Activated naive CD4-positive, alpha-beta T cell treated with anti-CD3 and anti-CD28 coated beads, Interleukin-2, amount 50 U/mL, for 72 hours (primary cell): Measurements from ENCODE around the gene SAP25. TPM values are rescaled to one million over a fixed set of nuclear protein-coding genes. Genes with fewer than 3 reads are reported as not detected.

ENCODE experiments used
- ATAC-seq, 2 donors: fragments of 150-1000 bp; cut with Tn5 transposase; 2 replicates each; pipeline ENCODE4 v1.10.0; 2021; ENCODE audit warnings: mild to moderate bottlenecking in 2 of 2, moderate library complexity in 2 of 2
- DNase-seq, 2 donors: peaks; one replicate each; pipeline ENCODE4 v3.0.0; 2021 to 2022; ENCODE audit warnings: low spot score in 2 of 2
- H3K27ac Mint-ChIP-seq, 2 donors: one replicate each; pipeline ENCODE4 v1.8.0; 2022; ENCODE audit warnings: mild to moderate bottlenecking in 2 of 2, mixed read lengths in 2 of 2
- H3K36me3 Mint-ChIP-seq, 2 donors: one replicate each; pipeline ENCODE4 v1.8.0; 2022; ENCODE audit warnings: mixed read lengths in 2 of 2
- H3K9me3 Mint-ChIP-seq, 2 donors: one replicate each; pipeline ENCODE4 v1.8.0; 2022; ENCODE audit warnings: mixed read lengths in 2 of 2
- total RNA-seq, 2 donors: library from RNA; stranded (reverse); gene quantifications; one replicate each; pipeline ENCODE4 v1.2.3, GENCODE V29; 2022

SAP25 gene
- 10 to 100 TPM; 10.6 to 26.0 TPM for total RNA-seq

DNA sequence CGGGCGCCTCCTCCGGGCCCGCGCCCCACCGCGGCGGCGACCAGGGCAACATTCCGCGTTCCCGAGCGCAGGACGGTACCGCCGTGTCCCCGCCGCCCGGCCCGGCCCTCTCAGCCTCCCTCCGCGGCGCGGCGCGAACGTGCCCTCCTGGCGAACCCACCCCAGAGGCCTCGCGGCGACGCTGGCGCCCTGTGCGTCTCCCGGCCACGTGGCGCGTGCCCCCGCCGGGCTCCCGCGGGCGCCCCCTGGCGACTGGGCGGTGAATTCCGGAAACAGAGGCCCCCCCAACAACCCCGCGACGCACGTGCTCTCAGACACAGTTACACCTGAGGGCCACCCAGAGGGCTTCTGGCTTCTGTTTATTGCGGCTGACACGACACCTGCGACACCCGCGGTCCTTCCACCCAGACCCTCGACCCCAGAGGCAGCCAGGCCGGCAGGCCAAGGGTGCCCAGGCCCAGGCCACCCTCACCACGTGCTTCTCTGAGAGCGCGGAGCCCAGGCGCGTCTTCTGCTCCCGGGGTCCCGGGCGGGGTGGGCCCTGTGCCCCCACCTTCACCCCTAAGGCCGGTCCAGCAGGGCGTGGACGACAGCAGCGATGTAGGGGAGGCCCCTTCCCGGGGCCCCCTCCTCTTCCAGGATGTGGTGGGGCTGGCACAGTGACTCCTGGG is at the start of gene SAP25:
SAP25 (minus strand) TSS at position 210 of the 671 bp plus-strand sequence; CDS start at position 52, 158 bp downstream.
- Mint-ChIP-seq H3K9me3 (no peaks in the 10 kb centered on the region), H3K27ac (peak within 1 kb of the TSS in 1 of 2 donors; percentile 44), H3K36me3 (no peaks in the 10 kb centered on the region)
- ATAC-seq = no peak
- no peak for DNase-seq

DNA sequence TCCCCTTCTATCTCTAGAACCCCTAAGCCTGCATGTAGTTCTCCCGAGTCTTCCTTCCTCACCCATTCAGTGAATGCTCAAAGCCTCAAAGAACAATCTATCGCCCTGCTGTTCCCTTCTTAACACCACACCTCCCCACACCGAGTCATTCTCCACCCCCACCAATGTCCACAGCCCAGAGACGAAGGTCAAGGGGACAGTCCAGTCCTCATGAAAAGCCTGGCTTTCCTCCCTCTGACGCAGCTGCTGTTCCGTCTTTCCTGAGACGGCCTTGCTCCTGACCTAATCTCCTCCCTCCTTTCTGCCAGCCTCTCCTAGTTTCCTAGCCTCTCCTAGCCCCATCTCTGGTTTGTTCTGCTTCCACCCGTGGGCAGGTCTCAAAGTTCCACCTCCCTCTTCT is 47.9 kb upstream of the SAP25 start:
- Mint-ChIP-seq H3K27ac (peak overlapping the region in 1 of 2 donors; percentile 1), H3K9me3 (no peaks in the 10 kb centered on the region), H3K36me3 (peaks cover 0 to 5% of the 10 kb centered on the region in 2 donors)
- no peak for ATAC-seq
- DNase-seq = no peak

DNA sequence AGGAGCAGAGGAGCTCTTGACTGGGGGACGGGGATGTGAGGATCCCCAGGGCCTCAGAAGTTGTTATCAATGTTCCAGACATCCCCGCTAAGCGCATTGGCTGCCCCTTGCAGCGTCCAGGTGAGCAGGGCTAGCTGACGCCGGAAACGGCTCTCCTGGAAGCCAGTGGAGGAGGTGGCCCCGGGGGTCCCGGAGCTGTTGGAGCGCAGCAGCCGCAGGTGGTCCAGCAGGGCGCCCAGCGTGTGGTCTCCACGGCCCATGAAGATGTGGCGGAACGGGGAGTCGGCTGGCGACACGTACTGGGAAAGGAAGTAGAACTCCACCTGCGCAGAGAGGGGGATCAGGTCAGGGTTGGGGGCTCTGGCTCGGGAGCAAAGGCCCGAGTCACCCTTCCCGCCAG is 47.1 kb upstream of the SAP25 start:
- DNase-seq (no peak), ATAC-seq (no peak)
- peak overlapping the region in 1 of 2 donors; percentile 56 for H3K27ac Mint-ChIP-seq
- H3K9me3 Mint-ChIP-seq = no peaks in the 10 kb centered on the region
- peaks cover 0 to 5% of the 10 kb centered on the region in 2 donors for H3K36me3 Mint-ChIP-seq

DNA sequence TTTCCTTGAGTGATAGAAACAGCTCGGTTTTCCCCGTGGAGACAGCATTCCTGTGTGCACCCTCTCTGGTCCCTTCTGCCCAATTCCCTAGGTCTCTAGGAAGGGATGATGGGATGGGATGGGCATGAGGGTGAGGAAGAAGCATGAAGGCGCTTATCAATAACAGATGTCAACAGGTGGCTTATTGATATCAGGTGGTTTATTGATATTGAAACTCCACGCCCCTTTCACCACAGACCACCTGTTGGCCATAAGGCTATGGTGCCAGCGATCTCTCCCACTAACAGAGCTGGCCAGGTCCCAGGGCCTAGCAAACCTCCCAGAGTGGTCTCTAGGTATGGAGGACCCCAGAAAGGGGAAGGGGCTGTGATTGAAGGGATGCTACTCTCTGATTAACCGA is 46.5 kb upstream of the SAP25 start:
- peaks cover 0 to 5% of the 10 kb centered on the region in 2 donors for H3K36me3 Mint-ChIP-seq
- H3K27ac Mint-ChIP-seq = no peak overlapping the region
- DNase-seq = no peak
- ATAC-seq = no peak
- H3K9me3 Mint-ChIP-seq = no peaks in the 10 kb centered on the region

DNA sequence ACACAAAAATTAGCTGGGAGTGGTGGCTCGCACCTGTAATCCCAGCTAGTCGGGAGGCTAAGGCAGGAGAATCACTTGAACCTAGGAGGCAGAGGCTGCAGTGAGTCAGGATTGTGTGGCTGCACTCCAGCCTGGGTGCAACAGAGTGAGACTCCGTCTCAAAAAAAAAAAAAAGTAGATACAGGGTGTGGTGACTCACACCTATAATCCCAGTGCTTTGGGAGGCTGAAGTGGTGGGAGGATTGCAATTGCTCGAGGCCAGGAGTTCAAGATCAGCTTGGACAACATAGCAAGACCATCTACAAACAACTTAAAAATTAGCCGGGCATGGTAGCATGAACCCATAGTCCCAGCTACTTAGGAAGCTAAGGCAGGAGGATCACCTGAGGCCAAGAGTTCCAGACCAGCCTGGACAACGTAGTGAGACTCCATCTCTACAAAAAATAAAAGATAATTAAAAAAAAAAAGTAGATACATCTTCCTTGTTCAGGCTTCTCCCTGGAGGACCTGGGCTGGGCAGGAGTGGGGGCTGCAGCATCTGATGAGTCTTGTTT is 40.7 kb upstream of the SAP25 start:
- H3K27ac Mint-ChIP-seq = peak overlapping the region in 1 of 2 donors; percentile 10
- H3K9me3 Mint-ChIP-seq = no peaks in the 10 kb centered on the region
- no peak for ATAC-seq
- no peak for DNase-seq
- no peaks in the 10 kb centered on the region for H3K36me3 Mint-ChIP-seq

DNA sequence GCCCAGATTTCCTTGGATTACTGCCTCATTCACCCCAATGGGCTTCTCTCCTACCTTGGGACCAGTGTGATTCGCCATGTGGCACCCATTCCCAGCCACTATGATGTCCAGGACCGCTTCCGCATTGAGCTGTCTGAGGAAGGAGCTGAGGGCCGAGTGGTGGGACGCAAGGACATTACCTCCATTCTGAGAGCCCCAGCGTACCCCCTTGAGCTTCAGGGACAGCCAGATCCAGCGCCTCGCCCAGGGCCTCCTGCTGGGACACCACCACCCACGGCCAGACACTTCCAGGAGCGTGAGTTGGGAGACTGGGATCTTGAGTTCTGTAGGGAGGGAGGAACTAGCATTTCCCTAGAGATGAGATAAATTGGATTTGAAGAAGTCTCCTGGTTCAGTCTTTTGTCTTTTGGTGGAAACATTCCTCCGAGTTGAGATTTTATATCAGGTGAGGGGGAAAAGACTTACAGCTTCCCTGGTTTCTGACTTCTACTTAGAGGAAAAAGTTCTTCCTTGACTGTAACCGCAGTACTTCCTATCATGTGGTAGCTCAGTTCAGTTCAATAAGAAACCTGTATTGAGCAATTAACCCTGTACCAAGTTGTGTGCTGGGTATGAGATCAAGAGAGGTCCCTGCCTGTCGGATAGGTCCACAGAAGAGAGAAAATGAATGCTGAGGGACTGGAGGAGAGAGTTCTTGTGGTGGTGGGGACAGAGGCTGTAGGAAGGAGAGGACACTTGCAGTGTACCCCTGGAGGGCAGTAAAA is 39.9 kb upstream of the SAP25 start:
- DNase-seq (no peak), ATAC-seq (no peak)
- Mint-ChIP-seq H3K27ac (peak overlapping the region in 1 of 2 donors; percentile 10), H3K9me3 (no peaks in the 10 kb centered on the region), H3K36me3 (no peaks in the 10 kb centered on the region)

DNA sequence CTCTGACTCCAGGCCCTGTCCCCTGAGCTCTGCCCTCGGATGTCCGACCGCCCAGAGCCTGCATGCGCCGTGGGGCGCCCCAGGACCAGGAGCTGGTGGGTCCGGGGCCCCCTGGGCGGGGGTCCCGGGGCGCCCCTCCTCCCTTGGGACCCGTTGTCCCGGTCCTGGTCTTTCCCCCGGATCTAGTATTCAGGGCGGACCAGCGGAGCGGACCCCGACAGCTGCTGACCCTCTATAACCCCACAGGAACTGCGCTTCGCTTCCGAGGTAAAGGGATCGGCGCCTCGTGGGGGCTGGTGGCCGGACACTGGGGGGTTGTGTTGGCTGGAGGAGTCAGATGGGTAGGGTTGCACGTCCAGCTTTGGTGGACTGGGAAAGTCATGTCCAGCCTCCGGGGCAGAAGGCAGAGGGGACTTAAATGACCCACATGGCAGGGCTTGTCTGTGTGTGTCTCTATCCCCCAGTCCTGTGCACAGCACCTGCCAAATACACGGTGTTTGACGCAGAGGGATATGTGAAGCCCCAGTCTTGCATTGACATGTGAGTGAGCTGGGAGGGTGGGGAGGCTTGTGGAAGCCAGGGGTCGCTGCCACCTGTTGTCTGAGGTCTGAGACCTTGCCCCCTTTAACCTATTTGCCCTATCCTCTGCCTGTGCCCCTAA is 39.2 kb upstream of the SAP25 start:
- H3K9me3 Mint-ChIP-seq = no peaks in the 10 kb centered on the region
- peak overlapping the region in 1 of 2 donors; percentile 92 for H3K27ac Mint-ChIP-seq
- DNase-seq (no peak), ATAC-seq (peak; percentile 1 to 2)
- H3K36me3 Mint-ChIP-seq = no peaks in the 10 kb centered on the region

DNA sequence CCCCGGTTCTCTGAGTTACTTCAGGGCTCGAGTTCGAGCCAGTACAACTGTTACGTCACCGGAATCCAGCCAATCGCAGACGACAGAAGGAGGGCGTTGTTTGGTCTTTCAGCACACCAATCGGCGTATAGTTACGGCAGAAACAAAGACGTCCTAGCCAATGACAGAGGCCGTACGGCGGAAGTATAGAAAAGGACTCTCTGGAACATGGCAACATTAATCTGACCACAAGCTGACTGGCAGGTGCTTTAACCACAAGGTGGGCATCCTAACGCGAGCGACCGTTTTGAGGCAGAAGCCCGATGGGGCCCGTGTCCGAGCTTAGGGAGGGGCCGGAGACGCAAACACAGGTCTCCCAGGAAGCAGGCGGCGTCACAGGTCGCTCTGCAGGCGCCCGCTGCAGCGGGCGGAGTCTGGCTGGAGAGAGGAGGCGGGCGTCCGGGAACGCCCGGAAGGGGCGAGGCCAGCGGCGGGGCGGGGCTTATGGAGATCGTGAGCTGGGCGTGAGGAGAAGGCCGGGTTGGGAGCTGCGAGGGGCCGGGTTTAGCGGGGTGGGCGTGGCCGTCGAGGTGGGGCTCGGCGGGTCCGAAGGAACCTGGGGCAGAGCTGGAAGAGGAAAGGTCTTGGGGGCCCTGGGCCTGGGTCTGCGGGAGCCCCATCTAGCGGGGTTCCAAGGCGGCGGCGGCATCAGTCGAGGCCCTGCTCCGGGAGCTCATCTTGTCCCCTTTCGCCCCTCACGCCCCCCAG is 38.5 kb upstream of the SAP25 start, which contains the start of gene MOSPD3:
MOSPD3 (plus strand) TSS at position 558 of the 747 bp plus-strand sequence. CDS start 252 bp downstream, outside the sequence.
- DNase-seq (peak; percentile 98 to 99), ATAC-seq (peak; percentile 93 to 94)
- H3K27ac Mint-ChIP-seq = peak within 1 kb of the TSS; percentile 92 to 99
- no peaks in the 10 kb centered on the region for H3K9me3 Mint-ChIP-seq
- no peaks in the 10 kb centered on the region for H3K36me3 Mint-ChIP-seq

DNA sequence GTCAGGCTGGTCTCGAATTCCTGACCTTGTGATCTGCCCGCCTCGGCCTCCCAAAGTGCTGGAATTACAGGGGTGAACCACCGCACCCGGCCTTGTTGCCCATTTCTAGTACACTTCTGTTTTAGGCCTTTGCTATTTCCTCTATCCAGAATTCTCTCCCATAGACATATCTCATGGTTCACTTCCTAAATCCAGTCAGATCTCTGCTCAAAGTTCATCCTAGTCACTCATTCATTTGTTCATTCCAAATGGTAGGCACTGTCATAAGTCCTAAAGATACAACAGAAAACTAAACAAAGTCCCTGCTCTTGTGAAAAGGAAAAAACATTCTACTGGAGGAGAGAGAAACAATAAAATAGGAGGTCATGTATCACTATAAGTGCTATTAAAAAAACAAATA is 36.3 kb upstream of the SAP25 start:
- ATAC-seq = no peak
- no peak for DNase-seq
- H3K27ac Mint-ChIP-seq = peak overlapping the region in 1 of 2 donors; percentile 16

DNA sequence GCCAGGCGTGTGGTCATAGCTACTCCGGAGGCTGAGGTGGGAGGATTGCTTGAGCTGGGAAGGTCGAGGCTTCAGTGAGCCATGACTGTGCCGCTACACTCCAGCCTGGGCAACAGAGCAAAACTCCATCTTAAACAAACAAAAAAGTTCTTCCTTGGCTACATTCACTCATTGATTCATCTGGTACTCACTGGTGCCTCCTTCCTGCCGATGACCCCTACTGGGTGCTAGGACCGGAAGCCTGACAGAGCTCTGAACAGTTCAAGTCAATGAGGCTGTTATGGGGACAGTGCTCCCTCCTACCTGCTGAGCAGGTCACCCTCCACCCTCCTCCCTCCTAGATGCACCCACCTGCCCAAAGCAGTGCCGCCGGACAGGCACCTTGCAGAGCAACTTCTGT is 33.4 kb upstream of the SAP25 start:
- ATAC-seq (no peak), DNase-seq (no peak)
- Mint-ChIP-seq H3K27ac (no peak overlapping the region), H3K36me3 (no peaks in the 10 kb centered on the region), H3K9me3 (no peaks in the 10 kb centered on the region)

More for the DNA sequence above, 36.3 kb upstream of the SAP25 start:
- Mint-ChIP-seq H3K36me3 (no peaks in the 10 kb centered on the region), H3K9me3 (no peaks in the 10 kb centered on the region)

DNA sequence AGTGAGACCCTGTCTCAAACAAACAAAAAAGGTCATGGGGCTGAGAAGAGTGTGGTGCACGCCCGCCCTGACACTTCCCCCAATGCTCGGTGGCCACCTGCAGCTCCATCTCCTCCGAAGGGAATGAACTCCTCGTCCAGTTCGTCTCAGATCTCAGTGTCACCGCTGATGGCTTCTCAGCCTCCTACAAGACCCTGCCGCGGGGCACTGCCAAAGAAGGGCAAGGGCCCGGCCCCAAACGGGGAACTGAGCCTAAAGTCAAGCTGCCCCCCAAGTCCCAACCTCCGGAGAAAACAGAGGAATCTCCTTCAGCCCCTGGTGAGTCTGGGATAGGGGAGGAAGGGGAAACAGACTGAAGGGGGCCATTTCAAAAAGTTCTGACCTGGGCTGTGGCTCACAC is 32.6 kb upstream of the SAP25 start:
- Mint-ChIP-seq H3K27ac (no peak overlapping the region), H3K36me3 (no peaks in the 10 kb centered on the region), H3K9me3 (no peaks in the 10 kb centered on the region)
- ATAC-seq (no peak), DNase-seq (no peak)

DNA sequence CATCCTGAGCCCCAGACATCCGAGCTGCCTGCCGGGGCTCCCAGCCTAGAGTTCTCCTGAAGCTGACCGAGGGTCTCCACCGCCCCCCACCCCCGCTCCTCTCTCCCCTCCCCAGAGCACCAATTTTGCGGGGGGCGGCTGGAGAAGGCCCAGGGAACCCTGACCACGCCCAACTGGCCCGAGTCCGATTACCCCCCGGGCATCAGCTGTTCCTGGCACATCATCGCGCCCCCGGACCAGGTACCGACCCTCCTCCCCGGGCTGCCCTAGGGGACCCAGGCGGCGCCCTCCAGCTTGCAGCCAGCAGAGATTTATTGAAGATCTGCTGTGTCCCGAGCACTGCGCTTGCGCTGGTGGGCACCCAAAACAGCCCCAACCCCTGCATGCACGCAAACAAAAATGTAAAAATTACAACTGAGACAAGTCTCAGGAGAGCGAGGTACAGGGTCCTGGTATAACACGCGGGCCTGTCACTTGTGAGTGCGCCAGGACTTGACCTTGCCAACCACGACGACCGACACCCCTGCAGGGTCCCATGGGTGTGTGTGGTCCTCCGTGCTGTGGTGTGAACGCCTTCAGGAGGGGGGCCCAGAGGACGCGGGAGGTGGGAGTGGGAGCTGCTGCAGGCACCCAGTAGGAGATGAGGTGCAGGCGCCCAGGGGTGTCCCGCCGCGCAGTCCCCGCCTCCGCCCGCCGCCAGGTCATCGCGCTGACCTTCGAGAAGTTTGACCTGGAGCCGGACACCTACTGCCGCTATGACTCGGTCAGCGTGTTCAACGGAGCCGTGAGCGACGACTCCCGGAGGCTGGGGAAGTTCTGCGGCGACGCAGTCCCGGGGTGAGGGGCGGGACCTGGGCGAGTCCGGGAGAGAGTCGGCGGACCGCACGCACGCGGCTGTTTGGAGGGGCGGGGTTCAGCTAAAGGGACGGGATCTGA is 31.5 kb upstream of the SAP25 start:
- DNase-seq (peak in 1 of 2 donors; percentile 53), ATAC-seq (peak; percentile 28 to 44)
- Mint-ChIP-seq H3K9me3 (no peaks in the 10 kb centered on the region), H3K36me3 (no peaks in the 10 kb centered on the region), H3K27ac (peak overlapping the region in 1 of 2 donors; percentile 73)

DNA sequence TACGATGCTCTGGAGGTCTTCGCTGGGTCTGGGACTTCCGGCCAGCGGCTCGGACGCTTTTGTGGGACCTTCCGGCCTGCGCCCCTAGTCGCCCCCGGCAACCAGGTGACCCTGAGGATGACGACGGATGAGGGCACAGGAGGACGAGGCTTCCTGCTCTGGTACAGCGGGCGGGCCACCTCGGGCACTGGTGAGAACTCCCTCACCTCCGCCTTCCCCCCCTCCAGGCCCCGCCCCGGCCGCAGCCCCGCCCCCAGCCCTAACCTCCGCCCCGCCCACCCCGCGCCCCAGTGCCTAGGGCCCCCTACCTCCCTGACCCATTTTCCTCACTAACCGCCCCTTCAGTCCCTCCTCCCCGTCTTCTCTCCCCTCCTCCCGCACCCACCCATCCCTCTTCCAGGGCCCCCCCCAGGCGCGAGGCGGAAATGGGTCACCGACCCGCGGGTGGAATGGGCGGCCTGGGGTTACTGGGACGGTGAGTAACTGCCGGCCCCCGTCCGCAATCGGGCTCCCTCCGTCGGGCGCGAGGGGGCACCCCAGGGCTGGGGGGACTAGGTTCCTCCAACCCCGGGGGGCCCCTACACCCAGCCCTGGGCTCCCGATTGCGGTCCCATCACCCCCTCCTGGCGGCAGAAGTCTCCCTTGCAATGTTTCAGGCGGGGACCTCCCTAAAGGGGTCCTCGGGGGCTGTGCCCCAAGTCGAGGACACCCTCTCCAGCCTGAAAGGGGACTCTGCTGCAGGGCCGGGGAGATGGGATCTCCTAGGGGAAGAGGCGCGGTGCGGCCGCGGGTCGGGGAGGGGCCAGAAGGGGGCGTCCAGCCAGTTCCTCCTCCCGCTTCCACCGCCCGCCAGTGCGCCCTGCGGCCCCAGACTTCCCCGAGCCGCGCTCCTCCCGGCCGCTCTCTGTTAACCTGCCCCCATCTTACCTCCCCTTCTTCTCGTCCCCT is 30.6 kb upstream of the SAP25 start:
- ATAC-seq = peak; percentile 75 to 78
- Mint-ChIP-seq H3K9me3 (no peaks in the 10 kb centered on the region), H3K27ac (peak overlapping the region; percentile 73 to 87), H3K36me3 (no peaks in the 10 kb centered on the region)
- DNase-seq = peak; percentile 71 to 84

DNA sequence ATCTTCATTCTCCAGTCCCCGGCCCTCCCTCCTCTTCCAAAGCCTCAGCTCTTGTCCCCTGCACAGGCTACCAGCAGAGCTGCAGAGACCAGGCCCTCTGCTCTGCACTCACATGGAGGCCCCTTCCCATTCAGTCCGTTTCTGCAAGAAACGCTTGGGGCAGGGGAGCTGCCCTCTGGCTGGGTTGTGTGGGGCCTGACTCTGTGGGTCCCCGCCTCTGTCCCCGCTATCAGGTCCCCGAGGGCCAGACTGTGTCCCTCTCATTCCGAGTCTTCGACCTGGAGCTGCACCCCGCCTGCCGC is 30.0 kb upstream of the SAP25 start:
- Mint-ChIP-seq H3K36me3 (no peaks in the 10 kb centered on the region), H3K9me3 (no peaks in the 10 kb centered on the region), H3K27ac (peak overlapping the region; percentile 53 to 87)
- ATAC-seq (no peak), DNase-seq (no peak)
